Measurements from ENCODE around the gene CDH6. TPM values are rescaled to one million over a fixed set of nuclear protein-coding genes. Genes with fewer than 3 reads are reported as not detected.

The CDH6 gene
- polyA plus RNA-seq, 1 of the 3 experiments (the other 2 are of a cell fraction), result 1.1 TPM

DNA sequence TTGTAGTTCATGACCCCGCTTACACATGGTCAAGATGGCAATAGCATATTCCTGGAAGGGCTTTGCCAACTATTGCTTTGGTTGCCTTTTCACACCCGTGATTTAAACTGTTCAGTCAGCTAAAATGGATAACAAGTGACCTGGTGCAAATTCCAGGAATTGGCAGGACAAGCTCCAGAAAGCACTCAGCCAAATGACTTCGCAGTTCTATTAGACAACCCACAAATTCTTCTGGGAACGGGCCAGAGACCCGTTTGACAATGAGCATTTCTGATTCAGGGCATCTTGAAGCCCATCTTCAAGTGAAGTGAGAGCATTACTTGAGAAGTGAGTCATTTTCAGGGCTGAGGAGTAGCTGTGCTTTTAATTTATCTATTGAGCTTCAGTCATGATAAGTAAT lies 173.5 kb downstream of the CDH6 start:
- no peaks in the 10 kb centered on the region for H3K9me2 ChIP-seq
- peak overlapping the region; percentile 56 to 85; a peak in 3 of 4 replicates for H3K27ac ChIP-seq (ENCODE audit: low read depth in 2 of 2, low read length in 1 of 2)
- H3K9me3 ChIP-seq, result no peaks in the 10 kb centered on the region
- no peaks in the 10 kb centered on the region for H4K20me1 ChIP-seq (ENCODE audit: insufficient read depth)
- peaks cover 4 to 35% of the 10 kb centered on the region in 2 experiments for H3K4me1 ChIP-seq (ENCODE audit: control insufficient read depth in 1 of 2, insufficient read depth in 2 of 2, low read depth in 1 of 2, low read length in 1 of 2)
- peak overlapping the region; percentile 43; the same call in 1 of the 2 replicates for H3K4me2 ChIP-seq
- H3K9ac ChIP-seq, result peak overlapping the region; percentile 53; the same call in 1 of the 2 replicates
- no peaks in the 10 kb centered on the region for H3K79me2 ChIP-seq (ENCODE audit: insufficient read depth)
- no peak overlapping the region for H3K4me3 ChIP-seq (ENCODE audit: low read depth in 2 of 2, low read length in 1 of 2)
- CTCF ChIA-PET, result no interaction called here
- POLR2A ChIA-PET, result no interaction called here
- H3K36me3 ChIP-seq (replicated peaks in 1 of 2; ENCODE audit: control insufficient read depth in 1 of 2, insufficient read depth in 2 of 2, low read length in 1 of 2), result no peaks in the 10 kb centered on the region
- H3K27me3 ChIP-seq (ENCODE audit: insufficient read depth), result no peaks in the 10 kb centered on the region
- H3F3A ChIP-seq (replicated peaks; ENCODE audit: insufficient read depth), result peaks cover 42% of the 10 kb centered on the region
- DNase-seq, result no peak
- whole genome bisulfite sequencing (ENCODE audit: low lambda C conversion rate), result 29% methylated on average over 5 of the region's 5 CpGs
- peak overlapping the region; percentile 77 for H2AFZ ChIP-seq (ENCODE audit: low read depth)
- TF ChIP-seq ELF1 (IDR thresholded peaks at IDR 0.05) (no peak), CTCF (IDR thresholded peaks at IDR 0.05) (no peak), FOSL2 (IDR thresholded peaks at IDR 0.05; ENCODE audit: borderline replicate concordance, low read depth) (peak; percentile 69), POLR2AphosphoS5 (IDR thresholded peaks at IDR 0.05; ENCODE audit: low read depth, low read length) (peak; percentile 56; the same call in 1 of the 2 replicates), SIN3A (IDR thresholded peaks at IDR 0.05; ENCODE audit: borderline replicate concordance, low read depth, low read length) (no peak), JUND (IDR thresholded peaks at IDR 0.05) (peak; percentile 44), SMC3 (IDR thresholded peaks at IDR 0.05; ENCODE audit: low read depth, low read length) (no peak), FOXJ3 (CRISPR knock-in tag; IDR thresholded peaks at IDR 0.05) (no peak), RFX5 (IDR thresholded peaks at IDR 0.05; ENCODE audit: low read length) (no peak), NFIC (IDR thresholded peaks at IDR 0.05; ENCODE audit: borderline replicate concordance) (peak; percentile 76), TEAD4 (IDR thresholded peaks at IDR 0.05; ENCODE audit: borderline replicate concordance, insufficient read depth) (peak; percentile 51; the same call in 1 of the 2 replicates), TCF12 (IDR thresholded peaks at IDR 0.05) (peak; percentile 81), EP300 (IDR thresholded peaks at IDR 0.05; ENCODE audit: borderline replicate concordance in 1 of 2, low read depth in 1 of 2, low read length in 1 of 2) (peak; percentile 74 to 85), CHD2 (IDR thresholded peaks at IDR 0.05; ENCODE audit: low read length, partially characterized antibody) (no peak), USF2 (IDR thresholded peaks at IDR 0.05; ENCODE audit: borderline replicate concordance, low read depth, low read length) (no peak), MXI1 (IDR thresholded peaks at IDR 0.05; ENCODE audit: low read depth, low read length) (no peak), EZH2phosphoT487 (IDR thresholded peaks at IDR 0.05; ENCODE audit: borderline replicate concordance, low read depth) (no peak), YY1 (IDR thresholded peaks at IDR 0.05; ENCODE audit: low read depth) (no peak), GABPA (IDR thresholded peaks at IDR 0.05; ENCODE audit: low read depth) (no peak), RCOR1 (IDR thresholded peaks at IDR 0.05; ENCODE audit: low read length) (no peak), NRF1 (IDR thresholded peaks at IDR 0.05; ENCODE audit: low read depth, low read length) (no peak)
- TF ChIP-seq, protein P1, sequence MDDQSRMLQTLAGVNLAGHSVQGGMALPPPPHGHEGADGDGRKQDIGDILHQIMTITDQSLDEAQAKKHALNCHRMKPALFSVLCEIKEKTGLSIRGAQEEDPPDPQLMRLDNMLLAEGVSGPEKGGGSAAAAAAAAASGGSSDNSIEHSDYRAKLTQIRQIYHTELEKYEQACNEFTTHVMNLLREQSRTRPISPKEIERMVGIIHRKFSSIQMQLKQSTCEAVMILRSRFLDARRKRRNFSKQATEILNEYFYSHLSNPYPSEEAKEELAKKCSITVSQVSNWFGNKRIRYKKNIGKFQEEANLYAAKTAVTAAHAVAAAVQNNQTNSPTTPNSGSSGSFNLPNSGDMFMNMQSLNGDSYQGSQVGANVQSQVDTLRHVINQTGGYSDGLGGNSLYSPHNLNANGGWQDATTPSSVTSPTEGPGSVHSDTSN (IDR thresholded peaks at IDR 0.05), result peak; percentile 84
- TF ChIP-seq, protein P2, sequence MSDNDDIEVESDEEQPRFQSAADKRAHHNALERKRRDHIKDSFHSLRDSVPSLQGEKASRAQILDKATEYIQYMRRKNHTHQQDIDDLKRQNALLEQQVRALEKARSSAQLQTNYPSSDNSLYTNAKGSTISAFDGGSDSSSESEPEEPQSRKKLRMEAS (IDR thresholded peaks at IDR 0.05; ENCODE audit: low read depth), result peak; percentile 66
- TF ChIP-seq, protein P3, sequence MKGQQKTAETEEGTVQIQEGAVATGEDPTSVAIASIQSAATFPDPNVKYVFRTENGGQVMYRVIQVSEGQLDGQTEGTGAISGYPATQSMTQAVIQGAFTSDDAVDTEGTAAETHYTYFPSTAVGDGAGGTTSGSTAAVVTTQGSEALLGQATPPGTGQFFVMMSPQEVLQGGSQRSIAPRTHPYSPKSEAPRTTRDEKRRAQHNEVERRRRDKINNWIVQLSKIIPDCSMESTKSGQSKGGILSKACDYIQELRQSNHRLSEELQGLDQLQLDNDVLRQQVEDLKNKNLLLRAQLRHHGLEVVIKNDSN (IDR thresholded peaks at IDR 0.05; ENCODE audit: borderline replicate concordance, low read depth), result no peak
- TF ChIP-seq, protein P4, sequence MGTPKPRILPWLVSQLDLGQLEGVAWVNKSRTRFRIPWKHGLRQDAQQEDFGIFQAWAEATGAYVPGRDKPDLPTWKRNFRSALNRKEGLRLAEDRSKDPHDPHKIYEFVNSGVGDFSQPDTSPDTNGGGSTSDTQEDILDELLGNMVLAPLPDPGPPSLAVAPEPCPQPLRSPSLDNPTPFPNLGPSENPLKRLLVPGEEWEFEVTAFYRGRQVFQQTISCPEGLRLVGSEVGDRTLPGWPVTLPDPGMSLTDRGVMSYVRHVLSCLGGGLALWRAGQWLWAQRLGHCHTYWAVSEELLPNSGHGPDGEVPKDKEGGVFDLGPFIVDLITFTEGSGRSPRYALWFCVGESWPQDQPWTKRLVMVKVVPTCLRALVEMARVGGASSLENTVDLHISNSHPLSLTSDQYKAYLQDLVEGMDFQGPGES (IDR thresholded peaks at IDR 0.05; ENCODE audit: low read depth, low read length), result no peak
- TF ChIP-seq, protein P5, sequence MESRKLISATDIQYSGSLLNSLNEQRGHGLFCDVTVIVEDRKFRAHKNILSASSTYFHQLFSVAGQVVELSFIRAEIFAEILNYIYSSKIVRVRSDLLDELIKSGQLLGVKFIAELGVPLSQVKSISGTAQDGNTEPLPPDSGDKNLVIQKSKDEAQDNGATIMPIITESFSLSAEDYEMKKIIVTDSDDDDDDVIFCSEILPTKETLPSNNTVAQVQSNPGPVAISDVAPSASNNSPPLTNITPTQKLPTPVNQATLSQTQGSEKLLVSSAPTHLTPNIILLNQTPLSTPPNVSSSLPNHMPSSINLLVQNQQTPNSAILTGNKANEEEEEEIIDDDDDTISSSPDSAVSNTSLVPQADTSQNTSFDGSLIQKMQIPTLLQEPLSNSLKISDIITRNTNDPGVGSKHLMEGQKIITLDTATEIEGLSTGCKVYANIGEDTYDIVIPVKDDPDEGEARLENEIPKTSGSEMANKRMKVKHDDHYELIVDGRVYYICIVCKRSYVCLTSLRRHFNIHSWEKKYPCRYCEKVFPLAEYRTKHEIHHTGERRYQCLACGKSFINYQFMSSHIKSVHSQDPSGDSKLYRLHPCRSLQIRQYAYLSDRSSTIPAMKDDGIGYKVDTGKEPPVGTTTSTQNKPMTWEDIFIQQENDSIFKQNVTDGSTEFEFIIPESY (IDR thresholded peaks at IDR 0.05; ENCODE audit: borderline replicate concordance, low read depth), result no peak
